Retinal pigment epithelial cell (primary cell): ENCODE results near the gene COX7A2.

ENCODE experiments used
- DNase-seq: peaks from one replicate; pipeline ENCODE4 v3.0.0-alpha.2; 2010; ENCODE audit warnings: low read depth
- H3K4me3 ChIP-seq: 2 replicates; pipeline ENCODE4 v1.5.1; 2011; ENCODE audit warnings: mild to moderate bottlenecking, low read length, control low read depth, moderate library complexity
- CTCF ChIP-seq: conservative IDR thresholded peaks from 2 replicates; pipeline ENCODE4 v1.5.1; 2011; ENCODE audit warnings: low read depth, low read length, control low read depth, inconsistent platforms

The COX7A2 gene

GRCh38 chr6:75201021-75201420 is 42.6 kb downstream of the COX7A2 start:
- no peak overlapping the region for H3K4me3 ChIP-seq
- no peak for DNase-seq
- no peak for TF ChIP-seq CTCF

GRCh38 chr6:75199889-75200288 is 43.7 kb downstream of the COX7A2 start:
- TF ChIP-seq CTCF: no peak
- DNase-seq: no peak
- no peak overlapping the region for H3K4me3 ChIP-seq

GRCh38 chr6:75196081-75196687 is 47.4 kb downstream of the COX7A2 start:
- DNase-seq: peak; percentile 55
- H3K4me3 ChIP-seq: no peak overlapping the region
- TF ChIP-seq CTCF: no peak

GRCh38 chr6:75188221-75188925 is 55.2 kb downstream of the COX7A2 start:
- DNase-seq: no peak
- TF ChIP-seq CTCF: no peak
- H3K4me3 ChIP-seq: no peak overlapping the region
